ENCODE results near the gene MBD3L3. TPM values are rescaled to one million over a fixed set of nuclear protein-coding genes. Genes with fewer than 3 reads are reported as not detected.

MBD3L3 gene
- total RNA-seq, 1 donor: not detected

GRCh38 chr19:7018828-7019227, 39.6 kb downstream of the MBD3L3 start:
- no peak for DNase-seq (ENCODE audit: low read depth)
- no peak overlapping the region for H3K4me3 ChIP-seq (ENCODE audit: low read depth, low read length)
- no peak for TF ChIP-seq CTCF (IDR thresholded peaks at IDR 0.05; ENCODE audit: insufficient read depth, low read length)

GRCh38 chr19:7013678-7014077, 44.8 kb downstream of the MBD3L3 start:
- DNase-seq (ENCODE audit: low read depth): no peak
- no peak for TF ChIP-seq CTCF (IDR thresholded peaks at IDR 0.05; ENCODE audit: insufficient read depth, low read length)
- H3K4me3 ChIP-seq (ENCODE audit: low read depth, low read length): no peak overlapping the region

GRCh38 chr19:7010722-7011593, 47.5 kb downstream of the MBD3L3 start:
- no peak for DNase-seq (ENCODE audit: low read depth)
- TF ChIP-seq CTCF (IDR thresholded peaks at IDR 0.05; ENCODE audit: insufficient read depth, low read length): no peak
- H3K4me3 ChIP-seq (ENCODE audit: low read depth, low read length): no peak overlapping the region

GRCh38 chr19:7007859-7008258, 50.6 kb downstream of the MBD3L3 start:
- H3K4me3 ChIP-seq (ENCODE audit: low read depth, low read length): no peak overlapping the region
- DNase-seq (ENCODE audit: low read depth): no peak
- TF ChIP-seq CTCF (IDR thresholded peaks at IDR 0.05; ENCODE audit: insufficient read depth, low read length): no peak

Other genes starting within 250 kb of the MBD3L3 start
- not detected in 2 replicates for gene ADGRE1, start 171.1 kb downstream of the MBD3L3 start, total RNA-seq (ENCODE audit: low replicate concordance)
- gene MBD3L2B, start 37.2 kb downstream of the MBD3L3 start, total RNA-seq (ENCODE audit: low replicate concordance): not detected in 2 replicates
- gene MBD3L5, start 28.1 kb downstream of the MBD3L3 start, total RNA-seq (ENCODE audit: low replicate concordance): not detected in 2 replicates
- not detected in 2 replicates for gene MBD3L4, start 18.5 kb downstream of the MBD3L3 start, total RNA-seq (ENCODE audit: low replicate concordance)
- gene MBD3L2, start 9.4 kb downstream of the MBD3L3 start, total RNA-seq (ENCODE audit: low replicate concordance): not detected in 2 replicates
- gene ZNF557, start 11.0 kb upstream of the MBD3L3 start, total RNA-seq (ENCODE audit: low replicate concordance): 15.3 and 15.8 TPM in 2 replicates
- 13.2 and 30.3 TPM in 2 replicates for gene INSR, start 235.7 kb upstream of the MBD3L3 start, total RNA-seq (ENCODE audit: low replicate concordance)